Mesendoderm (in vitro differentiated cells): ENCODE measurements around the gene SOCS3.

Source experiments
- DNase-seq: peaks from one replicate; pipeline ENCODE4 v3.0.0; 2013
- H2AK5ac ChIP-seq: 2 replicates; pipeline ENCODE4 v1.6.1; 2013; ENCODE audit warnings: low read length, inconsistent platforms
- H2BK120ac ChIP-seq: 2 replicates; pipeline ENCODE4 v1.6.1; 2013; ENCODE audit warnings: low read depth, mild to moderate bottlenecking, low read length, moderate library complexity, mixed read lengths
- H2BK15ac ChIP-seq: replicated peaks from 2 replicates; pipeline ENCODE4 v1.6.1; 2013; ENCODE audit warnings: low read depth, mild to moderate bottlenecking, moderate library complexity
- H2BK5ac ChIP-seq: 2 replicates; pipeline ENCODE4 v1.6.1; 2013; ENCODE audit warnings: low read length, inconsistent platforms
- H3K18ac ChIP-seq: 2 replicates; pipeline ENCODE4 v1.6.1; 2013; ENCODE audit warnings: mild to moderate bottlenecking, low read length, mixed read lengths
- H3K23ac ChIP-seq: one replicate; pipeline ENCODE4 v1.6.1; 2013; ENCODE audit warnings: low read length
- H3K27ac ChIP-seq: 2 replicates; pipeline ENCODE4 v1.5.1; 2013; ENCODE audit warnings: low read depth, mild to moderate bottlenecking, inconsistent platforms, low read length, moderate library complexity
- H3K27me3 ChIP-seq: 2 replicates; pipeline ENCODE4 v1.6.1; 2013; ENCODE audit warnings: low read length, control low read depth, mild to moderate bottlenecking, inconsistent platforms; ENCODE audit not compliant: insufficient read depth, poor library complexity
- H3K36me3 ChIP-seq: 2 replicates; pipeline ENCODE4 v1.6.1; 2013; ENCODE audit warnings: low read length, inconsistent platforms; ENCODE audit not compliant: control insufficient read depth, insufficient read depth
- H3K4ac ChIP-seq: one replicate; pipeline ENCODE4 v1.6.1; 2013; ENCODE audit warnings: low read depth, mild to moderate bottlenecking, low read length, moderate library complexity
- H3K4me1 ChIP-seq: 2 replicates; pipeline ENCODE4 v1.6.1; 2013; ENCODE audit warnings: low read depth, low read length, inconsistent platforms; ENCODE audit not compliant: control insufficient read depth
- H3K4me2 ChIP-seq: 2 replicates; pipeline ENCODE4 v1.6.1; 2013; ENCODE audit warnings: low read length
- H3K4me3 ChIP-seq: 2 replicates; pipeline ENCODE4 v1.5.1; 2013; ENCODE audit warnings: mild to moderate bottlenecking, low read length
- H3K56ac ChIP-seq: one replicate; pipeline ENCODE4 v1.6.1; 2013; ENCODE audit warnings: low read length
- H3K79me1 ChIP-seq: 2 replicates; pipeline ENCODE4 v1.6.1; 2013; ENCODE audit warnings: low read length, inconsistent platforms
- H3K79me2 ChIP-seq: 2 replicates; pipeline ENCODE4 v1.6.1; 2013; ENCODE audit warnings: mild to moderate bottlenecking, low read length; ENCODE audit not compliant: control insufficient read depth, insufficient read depth
- H3K9ac ChIP-seq: 2 replicates; pipeline ENCODE4 v1.6.1; 2013; ENCODE audit warnings: low read length, inconsistent platforms
- H4K5ac ChIP-seq: one replicate; pipeline ENCODE4 v1.6.1; 2013; ENCODE audit warnings: low read length
- H4K8ac ChIP-seq: one replicate; pipeline ENCODE4 v1.6.1; 2013; ENCODE audit warnings: low read depth, mild to moderate bottlenecking, control low read depth, low read length, moderate library complexity
- WGBS: extraction: QIAGEN DNeasy Blood & Tissue Kit; methylation state at CpG from one replicate; pipeline ENCODE4 v1.1.7; 2013; ENCODE audit warnings: low lambda C conversion rate, missing lambda C conversion rate; ENCODE audit not compliant: insufficient coverage; ENCODE audit errors: extremely low coverage; 5-methylcytosine and 5-hydroxymethylcytosine counted together

The SOCS3 gene

GRCh38 chr17:78399028-78399692 is 39.3 kb upstream of the SOCS3 start:
- Histone ChIP-seq H3K79me2 (peaks cover 26% of the 10 kb centered on the region), H3K9ac (no peak overlapping the region), H3K56ac (no peak overlapping the region), H3K23ac (no peak overlapping the region), H2BK5ac (no peak overlapping the region), H3K36me3 (peaks cover 26% of the 10 kb centered on the region), H3K4me1 (no peaks in the 10 kb centered on the region), H3K4me3 (no peak overlapping the region), H3K27ac (no peak overlapping the region), H2AK5ac (no peak overlapping the region), H3K4ac (no peak overlapping the region), H2BK120ac (no peak overlapping the region), H3K18ac (no peak overlapping the region), H3K79me1 (peaks cover 7% of the 10 kb centered on the region), H4K8ac (no peak overlapping the region), H3K27me3 (no peaks in the 10 kb centered on the region), H4K5ac (no peak overlapping the region), H3K4me2 (no peak overlapping the region), H2BK15ac (no peak overlapping the region)
- no CpG with 5 or more reads among the region's 28 CpGs for WGBS
- DNase-seq, result no peak

- Histone ChIP-seq H3K36me3 (peaks cover 22% of the 10 kb centered on the region), H2BK5ac (no peak overlapping the region), H3K79me2 (peaks cover 29% of the 10 kb centered on the region), H3K23ac (no peak overlapping the region), H3K79me1 (peaks cover 10% of the 10 kb centered on the region), H3K27me3 (no peaks in the 10 kb centered on the region), H3K9ac (no peak overlapping the region), H2BK120ac (no peak overlapping the region), H2AK5ac (no peak overlapping the region), H3K4me2 (no peak overlapping the region), H3K27ac (no peak overlapping the region), H4K8ac (no peak overlapping the region), H3K4me1 (no peaks in the 10 kb centered on the region), H3K4me3 (no peak overlapping the region), H2BK15ac (no peak overlapping the region), H3K4ac (no peak overlapping the region), H3K56ac (no peak overlapping the region), H4K5ac (no peak overlapping the region), H3K18ac (no peak overlapping the region)
- no CpG with 5 or more reads among the region's 3 CpGs for WGBS
- no peak for DNase-seq
Measured at GRCh38 chr17:78398390-78398789, 38.5 kb upstream of the SOCS3 start.

GRCh38 chr17:78397681-78398101 is 37.8 kb upstream of the SOCS3 start:
- H3K79me1 ChIP-seq, result peaks cover 10% of the 10 kb centered on the region
- no peak overlapping the region for H3K9ac ChIP-seq
- H2BK120ac ChIP-seq, result no peak overlapping the region
- no CpG with 5 or more reads among the region's 13 CpGs for WGBS
- no peak overlapping the region for H3K27ac ChIP-seq
- no peak overlapping the region for H3K4me2 ChIP-seq
- H3K36me3 ChIP-seq, result peaks cover 20% of the 10 kb centered on the region
- H2BK5ac ChIP-seq, result no peak overlapping the region
- H3K27me3 ChIP-seq, result no peaks in the 10 kb centered on the region
- DNase-seq, result no peak
- H3K4me1 ChIP-seq, result no peaks in the 10 kb centered on the region
- no peak overlapping the region for H3K56ac ChIP-seq
- no peak overlapping the region for H3K4ac ChIP-seq
- peaks cover 33% of the 10 kb centered on the region for H3K79me2 ChIP-seq
- no peak overlapping the region for H3K23ac ChIP-seq
- H4K5ac ChIP-seq, result no peak overlapping the region
- H2AK5ac ChIP-seq, result no peak overlapping the region
- H3K18ac ChIP-seq, result no peak overlapping the region
- no peak overlapping the region for H2BK15ac ChIP-seq
- H4K8ac ChIP-seq, result no peak overlapping the region
- H3K4me3 ChIP-seq, result no peak overlapping the region

GRCh38 chr17:78396441-78397337 is 36.8 kb upstream of the SOCS3 start:
- H2BK120ac ChIP-seq, result no peak overlapping the region
- H3K56ac ChIP-seq, result no peak overlapping the region
- H3K79me2 ChIP-seq, result peaks cover 42% of the 10 kb centered on the region
- no peaks in the 10 kb centered on the region for H3K27me3 ChIP-seq
- no peak overlapping the region for H3K18ac ChIP-seq
- no peak for DNase-seq
- no peak overlapping the region for H3K9ac ChIP-seq
- peaks cover 3% of the 10 kb centered on the region for H3K4me1 ChIP-seq
- H2AK5ac ChIP-seq, result no peak overlapping the region
- no peak overlapping the region for H3K4me2 ChIP-seq
- H3K36me3 ChIP-seq, result peaks cover 18% of the 10 kb centered on the region
- H3K79me1 ChIP-seq, result peaks cover 14% of the 10 kb centered on the region
- H3K4me3 ChIP-seq, result no peak overlapping the region
- no peak overlapping the region for H3K4ac ChIP-seq
- no peak overlapping the region for H3K23ac ChIP-seq
- WGBS, result no CpG with 5 or more reads among the region's 14 CpGs
- no peak overlapping the region for H4K5ac ChIP-seq
- H2BK5ac ChIP-seq, result no peak overlapping the region
- H2BK15ac ChIP-seq, result no peak overlapping the region
- no peak overlapping the region for H4K8ac ChIP-seq
- H3K27ac ChIP-seq, result no peak overlapping the region

GRCh38 chr17:78395155-78395554 is 35.3 kb upstream of the SOCS3 start:
- no peak overlapping the region for H2BK5ac ChIP-seq
- peaks cover 54% of the 10 kb centered on the region for H3K79me2 ChIP-seq
- no peaks in the 10 kb centered on the region for H3K27me3 ChIP-seq
- peaks cover 16% of the 10 kb centered on the region for H3K79me1 ChIP-seq
- no peak overlapping the region for H2BK120ac ChIP-seq
- H3K36me3 ChIP-seq, result peaks cover 12% of the 10 kb centered on the region
- no peak overlapping the region for H3K4me2 ChIP-seq
- H2BK15ac ChIP-seq, result no peak overlapping the region
- no peak for DNase-seq
- no peak overlapping the region for H3K9ac ChIP-seq
- H3K4me1 ChIP-seq, result peaks cover 3% of the 10 kb centered on the region
- H3K4me3 ChIP-seq, result no peak overlapping the region
- H4K5ac ChIP-seq, result no peak overlapping the region
- H3K4ac ChIP-seq, result no peak overlapping the region
- H4K8ac ChIP-seq, result no peak overlapping the region
- no peak overlapping the region for H3K23ac ChIP-seq
- H3K27ac ChIP-seq, result no peak overlapping the region
- no peak overlapping the region for H2AK5ac ChIP-seq
- no peak overlapping the region for H3K56ac ChIP-seq
- WGBS, result no CpG with 5 or more reads among the region's 2 CpGs
- no peak overlapping the region for H3K18ac ChIP-seq
